Liver (tissue), 9 donors: Measurements from ENCODE around the gene MSH5. TPM values are rescaled to one million over a fixed set of nuclear protein-coding genes. Genes with fewer than 3 reads are reported as not detected.
A peak's percentile ranks its signal among the peaks of the same experiment; 100 is the strongest.

Source experiments
- DNase-seq: peaks from one replicate; pipeline ENCODE4 v3.0.0-alpha.2; 2017; ENCODE audit warnings: low spot score
- H3K27ac ChIP-seq, 2 donors: one replicate each; pipeline ENCODE4 v1.7.0; 2013; ENCODE audit warnings: inconsistent platforms in 2 of 2, low read length in 2 of 2, control low read depth in 1 of 2, low read depth in 1 of 2, mild to moderate bottlenecking in 1 of 2
- H3K27me3 ChIP-seq, 4 donors: one replicate each; pipeline versions ENCODE4 v1.6.1 to v1.7.0; 2013; ENCODE audit warnings: low read length in 3 of 4, inconsistent platforms in 1 of 4, mild to moderate bottlenecking in 1 of 4, moderate library complexity in 1 of 4; ENCODE audit not compliant: control insufficient read depth in 4 of 4, insufficient read depth in 4 of 4
- H3K36me3 ChIP-seq, 4 donors: one replicate each; pipeline versions ENCODE4 v1.6.1 to v1.7.0; 2013; ENCODE audit warnings: low read length in 3 of 4, mild to moderate bottlenecking in 3 of 4, low read depth in 1 of 4, moderate library complexity in 1 of 4; ENCODE audit not compliant: control insufficient read depth in 4 of 4, insufficient read depth in 3 of 4
- H3K4me1 ChIP-seq, 4 donors: one replicate each; pipeline versions ENCODE4 v1.6.1 to v1.7.0; 2013; ENCODE audit warnings: low read length in 3 of 4, mild to moderate bottlenecking in 3 of 4, moderate library complexity in 1 of 4; ENCODE audit not compliant: control insufficient read depth in 4 of 4, insufficient read depth in 4 of 4
- H3K4me3 ChIP-seq, 3 donors: one replicate each; pipeline versions ENCODE4 v1.6.1 to v1.7.0; 2013; ENCODE audit warnings: low read length in 3 of 3, control low read depth in 1 of 3, low read depth in 1 of 3, mild to moderate bottlenecking in 1 of 3
- H3K9ac ChIP-seq, 2 donors: one replicate each; pipeline ENCODE4 v1.7.0; 2013; ENCODE audit warnings: low read length in 2 of 2, mild to moderate bottlenecking in 2 of 2, moderate library complexity in 2 of 2, control low read depth in 1 of 2, low read depth in 1 of 2
- H3K9me3 ChIP-seq, 4 donors: one replicate each; pipeline versions ENCODE4 v1.6.1 to v1.7.0; 2013; ENCODE audit warnings: low read length in 3 of 4; ENCODE audit not compliant: control insufficient read depth in 4 of 4
- ATF3 ChIP-seq: IDR thresholded peaks from 2 replicates; pipeline ENCODE4 v1.6.1; 2016; ENCODE audit warnings: antibody characterized with exemption
- CTCF ChIP-seq: fragments of 150-350 bp; IDR thresholded peaks from 2 replicates; pipeline ENCODE4 v1.5.1; 2017; ENCODE audit warnings: improper control_type of control experiment, low read depth, low read length; ENCODE audit not compliant: missing input control
- EGR1 ChIP-seq, 2 donors: IDR thresholded peaks; 2 replicates each; pipeline ENCODE4 v1.6.1; 2016 to 2018; ENCODE audit warnings: antibody characterized with exemption in 2 of 2, low read depth in 2 of 2
- FOXA1 ChIP-seq: IDR thresholded peaks from 2 replicates; pipeline ENCODE4 v1.6.1; 2016; ENCODE audit warnings: antibody characterized with exemption
- FOXA2 ChIP-seq: IDR thresholded peaks from 2 replicates; pipeline ENCODE4 v1.6.1; 2016; ENCODE audit warnings: antibody characterized with exemption
- GABPA ChIP-seq, 2 donors: IDR thresholded peaks in 1 of 2; conservative IDR thresholded peaks in 1 of 2; 2 replicates each; pipeline ENCODE4 v1.6.1; 2016; ENCODE audit warnings: antibody characterized with exemption in 2 of 2, mild to moderate bottlenecking in 1 of 2, moderate library complexity in 1 of 2
- HNF4A ChIP-seq, 2 donors: conservative IDR thresholded peaks; 2 replicates each; pipeline ENCODE4 v1.6.1; 2016; ENCODE audit warnings: antibody characterized with exemption in 2 of 2, mild to moderate bottlenecking in 2 of 2
- HNF4G ChIP-seq: IDR thresholded peaks from 2 replicates; pipeline ENCODE4 v1.6.1; 2016; ENCODE audit warnings: antibody characterized with exemption
- JUND ChIP-seq, 2 donors: IDR thresholded peaks; 2 replicates each; pipeline ENCODE4 v1.6.1; 2016; ENCODE audit warnings: antibody characterized with exemption in 2 of 2
- MAX ChIP-seq: IDR thresholded peaks from 2 replicates; pipeline ENCODE4 v1.6.1; 2016; ENCODE audit warnings: antibody characterized with exemption
- NR2F2 ChIP-seq: IDR thresholded peaks from 2 replicates; pipeline ENCODE4 v1.6.1; 2016; ENCODE audit warnings: antibody characterized with exemption
- RAD21 ChIP-seq, 2 donors: IDR thresholded peaks; 2 replicates each; pipeline ENCODE4 v1.6.1; 2016; ENCODE audit warnings: antibody characterized with exemption in 2 of 2, mild to moderate bottlenecking in 2 of 2
- REST ChIP-seq: IDR thresholded peaks from 2 replicates; pipeline ENCODE4 v1.6.1; 2016; ENCODE audit warnings: antibody characterized with exemption, mild to moderate bottlenecking
- RXRA ChIP-seq, 2 donors: IDR thresholded peaks; 2 replicates each; pipeline ENCODE4 v1.6.1; 2017 to 2018; ENCODE audit warnings: antibody characterized with exemption in 2 of 2, mild to moderate bottlenecking in 1 of 2
- SP1 ChIP-seq: IDR thresholded peaks from 2 replicates; pipeline ENCODE4 v1.6.1; 2018; ENCODE audit warnings: antibody characterized with exemption, mild to moderate bottlenecking
- TAF1 ChIP-seq: conservative IDR thresholded peaks from 2 replicates; pipeline ENCODE4 v1.6.1; 2016; ENCODE audit warnings: antibody characterized with exemption, mild to moderate bottlenecking
- YY1 ChIP-seq: IDR thresholded peaks from 2 replicates; pipeline ENCODE4 v1.6.1; 2016; ENCODE audit warnings: antibody characterized with exemption, mild to moderate bottlenecking
- ZBTB33 ChIP-seq: IDR thresholded peaks from 2 replicates; pipeline ENCODE4 v1.6.1; 2016; ENCODE audit warnings: antibody characterized with exemption
- WGBS: extraction: QIAGEN DNeasy Blood & Tissue Kit; methylation state at CpG from one replicate; pipeline ENCODE4 v1.1.7; 2013; 5-methylcytosine and 5-hydroxymethylcytosine counted together
- polyA plus RNA-seq, 2 donors: library from polyadenylated mRNA; stranded (reverse) in 1 of 2; unstranded in 1 of 2; fragments of 200-250 nt in 1 of 2; fragments of >200 nt in 1 of 2; fragmentation: Nextera tagmentation in 1 of 2; extraction: Ambion mirVana in 1 of 2; gene quantifications; one replicate each; pipeline versions ENCODE4 v1.2.1 to v1.2.3, GENCODE V29; 2013 to 2015
- total RNA-seq, 2 donors: library from RNA; depleted of rRNA; stranded (reverse); fragments of >200 nt; gene quantifications; one replicate each; pipeline ENCODE4 v1.2.3, GENCODE V29; 2014
- donor health status: healthy.
- donor health status: healthy.
- donor health status: healthy.
- donor health status: healthy.
- donor health status: healthy.

Gene MSH5
- total and polyA plus RNA-seq, 4 donors = 1.2 to 6.4 (median 4.0) TPM

DNA sequence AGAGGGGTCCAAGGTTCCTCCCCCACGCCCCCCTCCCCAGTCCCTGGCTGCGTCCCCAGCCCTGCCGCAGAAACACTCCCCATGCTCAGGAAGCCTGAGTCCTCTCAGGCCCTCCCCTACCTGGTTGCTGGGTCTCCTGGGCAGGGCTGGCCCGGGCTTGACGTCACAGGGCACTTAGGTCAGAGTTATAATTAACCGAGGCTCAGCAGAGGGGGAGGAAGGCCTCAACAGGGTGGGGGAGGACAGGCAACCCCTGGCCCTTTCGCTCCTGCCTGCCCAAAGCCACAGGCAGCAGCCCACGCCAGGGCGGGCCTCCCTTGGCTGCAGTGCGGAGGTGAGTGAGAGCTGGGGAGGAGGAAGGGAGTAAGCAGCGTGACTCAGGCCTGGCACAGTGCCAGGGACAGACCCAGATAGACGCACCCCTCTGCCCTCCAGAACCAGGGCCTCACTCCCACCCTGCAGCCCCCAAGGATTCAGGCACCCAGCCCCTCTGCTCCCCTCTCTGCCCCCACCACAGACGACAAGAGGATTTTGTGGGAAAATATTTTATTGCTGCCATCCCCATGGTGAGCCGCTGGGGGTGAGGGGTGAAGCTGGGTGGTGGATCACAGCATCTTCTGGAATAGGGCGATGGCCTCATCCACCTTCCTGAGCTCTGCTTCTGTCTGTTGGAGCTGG lies 37.3 kb downstream of the MSH5 start, which contains the start of gene VWA7:
VWA7 (minus strand) TSS at position 340 of the 678 bp plus-strand sequence. CDS start 549 bp downstream, outside the sequence.
- no peaks in the 10 kb centered on the region for H3K27me3 ChIP-seq
- TF ChIP-seq RXRA (IDR thresholded peaks at IDR 0.05) (peak; percentile 56 to 72), JUND (IDR thresholded peaks at IDR 0.05) (peak; percentile 49 to 51), GABPA (IDR thresholded peaks at IDR 0.05 in 1 of 2, conservative IDR thresholded peaks at IDR 0.05 in 1 of 2) (no peak), REST (peak; percentile 50), YY1 (no peak), HNF4A (conservative IDR thresholded peaks at IDR 0.05) (peak; percentile 61 to 68), ZBTB33 (no peak), FOXA1 (peak; percentile 44), EGR1 (IDR thresholded peaks at IDR 0.05; ENCODE audit: low read depth in 2 of 2) (peak; percentile 28 to 78), CTCF (no peak), RAD21 (IDR thresholded peaks at IDR 0.05) (peak in 1 of 2 donors; percentile 64), HNF4G (no peak), MAX (no peak), NR2F2 (no peak), FOXA2 (no peak), ATF3 (peak; percentile 56), SP1 (peak; percentile 75), TAF1 (no peak)
- H3K4me1 ChIP-seq = peaks cover 9 to 46% (median 31%) of the 10 kb centered on the region in 4 donors
- H3K36me3 ChIP-seq = peaks cover 0 to 26% (median 6%) of the 10 kb centered on the region in 4 donors
- H3K9ac ChIP-seq = peak within 1 kb of the TSS; percentile 51 to 57
- H3K9me3 ChIP-seq = no peaks in the 10 kb centered on the region
- peak; percentile 77 for DNase-seq
- H3K4me3 ChIP-seq = no peak within 1 kb of the TSS
- WGBS = 14% methylated on average over 15 of the region's 15 CpGs
- H3K27ac ChIP-seq = peak within 1 kb of the TSS; percentile 67 to 71
